ENCODE results near the gene WDR1.

Gene WDR1

GRCh38 chr4:10105920-10106319, 10.7 kb downstream of the WDR1 start:
- H3K4me2 ChIP-seq (ENCODE audit: low read depth, low read length, poor library complexity, severe bottlenecking), result no peak overlapping the region
- H3K27ac ChIP-seq (ENCODE audit: low read depth, low read length), result no peak overlapping the region
- no peaks in the 10 kb centered on the region for H3F3A ChIP-seq (ENCODE audit: insufficient read depth)

GRCh38 chr4:10105421-10105820, 11.2 kb downstream of the WDR1 start:
- H3K27ac ChIP-seq (ENCODE audit: low read depth, low read length), result no peak overlapping the region
- no peaks in the 10 kb centered on the region for H3K9me2 ChIP-seq (replicated peaks; ENCODE audit: insufficient read depth, low read length)
- H3F3A ChIP-seq (ENCODE audit: insufficient read depth), result no peaks in the 10 kb centered on the region
- no peak overlapping the region for H3K9ac ChIP-seq (ENCODE audit: low read length)
- H3K9me3 ChIP-seq (ENCODE audit: insufficient read depth, low read length), result no peaks in the 10 kb centered on the region
- H3K4me2 ChIP-seq (ENCODE audit: low read depth, low read length, poor library complexity, severe bottlenecking), result no peak overlapping the region
- no peak overlapping the region for H3K4me3 ChIP-seq (ENCODE audit: insufficient read depth, low read length, poor library complexity, severe bottlenecking)
- no peak overlapping the region for H2AFZ ChIP-seq (ENCODE audit: low read depth, low read length, severe bottlenecking)
- no peak for TF ChIP-seq CTCF (IDR thresholded peaks at IDR 0.05; ENCODE audit: insufficient read depth, low read length, poor library complexity, severe bottlenecking)
- H3K27me3 ChIP-seq (ENCODE audit: low read length), result no peaks in the 10 kb centered on the region
- no peaks in the 10 kb centered on the region for H3K36me3 ChIP-seq (ENCODE audit: low read length)
- peaks cover 41% of the 10 kb centered on the region for H4K20me1 ChIP-seq (ENCODE audit: low read depth, low read length)
- peaks cover 100% of the 10 kb centered on the region for H3K79me2 ChIP-seq (ENCODE audit: insufficient read depth, low read length)

More at GRCh38 chr4:10105920-10106319, 10.7 kb downstream of the WDR1 start:
- Histone ChIP-seq H2AFZ (ENCODE audit: low read depth, low read length, severe bottlenecking) (no peak overlapping the region), H3K27me3 (ENCODE audit: low read length) (no peaks in the 10 kb centered on the region), H3K79me2 (ENCODE audit: insufficient read depth, low read length) (peaks cover 100% of the 10 kb centered on the region), H3K36me3 (ENCODE audit: low read length) (no peaks in the 10 kb centered on the region), H3K9ac (ENCODE audit: low read length) (no peak overlapping the region), H3K9me2 (replicated peaks; ENCODE audit: insufficient read depth, low read length) (no peaks in the 10 kb centered on the region), H4K20me1 (ENCODE audit: low read depth, low read length) (peaks cover 43% of the 10 kb centered on the region), H3K4me3 (ENCODE audit: insufficient read depth, low read length, poor library complexity, severe bottlenecking) (no peak overlapping the region), H3K9me3 (ENCODE audit: insufficient read depth, low read length) (no peaks in the 10 kb centered on the region)
- TF ChIP-seq CTCF (IDR thresholded peaks at IDR 0.05; ENCODE audit: insufficient read depth, low read length, poor library complexity, severe bottlenecking) (no peak), EZH2phosphoT487 (conservative IDR thresholded peaks at IDR 0.05; ENCODE audit: low read length) (no peak)

- no peak overlapping the region for H3K9ac ChIP-seq (ENCODE audit: low read length)
- H3K36me3 ChIP-seq (ENCODE audit: low read length), result no peaks in the 10 kb centered on the region
Observed at GRCh38 chr4:10104991-10105276, 11.7 kb downstream of the WDR1 start.

More at GRCh38 chr4:10104991-10105276, 11.7 kb downstream of the WDR1 start:
- Histone ChIP-seq H3K4me3 (ENCODE audit: insufficient read depth, low read length, poor library complexity, severe bottlenecking) (no peak overlapping the region), H3K79me2 (ENCODE audit: insufficient read depth, low read length) (peaks cover 97% of the 10 kb centered on the region), H3F3A (ENCODE audit: insufficient read depth) (no peaks in the 10 kb centered on the region), H3K9me2 (replicated peaks; ENCODE audit: insufficient read depth, low read length) (no peaks in the 10 kb centered on the region), H3K4me2 (ENCODE audit: low read depth, low read length, poor library complexity, severe bottlenecking) (no peak overlapping the region), H3K9me3 (ENCODE audit: insufficient read depth, low read length) (no peaks in the 10 kb centered on the region), H2AFZ (ENCODE audit: low read depth, low read length, severe bottlenecking) (no peak overlapping the region), H4K20me1 (ENCODE audit: low read depth, low read length) (peaks cover 42% of the 10 kb centered on the region), H3K27ac (ENCODE audit: low read depth, low read length) (no peak overlapping the region), H3K27me3 (ENCODE audit: low read length) (no peaks in the 10 kb centered on the region)
- TF ChIP-seq CTCF (IDR thresholded peaks at IDR 0.05; ENCODE audit: insufficient read depth, low read length, poor library complexity, severe bottlenecking), result no peak
- no peak for TF ChIP-seq EZH2phosphoT487 (conservative IDR thresholded peaks at IDR 0.05; ENCODE audit: low read length)

Data from SU-DHL-6 (cell line).